Smooth muscle cell of the umbilical artery (primary cell): ENCODE results near the gene ENTPD8. TPM values are rescaled to one million over a fixed set of nuclear protein-coding genes. Genes with fewer than 3 reads are reported as not detected.

ENCODE experiments used
- total RNA-seq: library from RNA; depleted of rRNA; stranded (reverse); fragments of >200 nt; gene quantifications from 2 replicates; pipeline ENCODE4 v1.2.3, GENCODE V29; 2014

The ENTPD8 gene, protein sequence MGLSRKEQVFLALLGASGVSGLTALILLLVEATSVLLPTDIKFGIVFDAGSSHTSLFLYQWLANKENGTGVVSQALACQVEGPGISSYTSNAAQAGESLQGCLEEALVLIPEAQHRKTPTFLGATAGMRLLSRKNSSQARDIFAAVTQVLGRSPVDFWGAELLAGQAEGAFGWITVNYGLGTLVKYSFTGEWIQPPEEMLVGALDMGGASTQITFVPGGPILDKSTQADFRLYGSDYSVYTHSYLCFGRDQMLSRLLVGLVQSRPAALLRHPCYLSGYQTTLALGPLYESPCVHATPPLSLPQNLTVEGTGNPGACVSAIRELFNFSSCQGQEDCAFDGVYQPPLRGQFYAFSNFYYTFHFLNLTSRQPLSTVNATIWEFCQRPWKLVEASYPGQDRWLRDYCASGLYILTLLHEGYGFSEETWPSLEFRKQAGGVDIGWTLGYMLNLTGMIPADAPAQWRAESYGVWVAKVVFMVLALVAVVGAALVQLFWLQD
- total RNA-seq: not detected in 2 replicates

DNA sequence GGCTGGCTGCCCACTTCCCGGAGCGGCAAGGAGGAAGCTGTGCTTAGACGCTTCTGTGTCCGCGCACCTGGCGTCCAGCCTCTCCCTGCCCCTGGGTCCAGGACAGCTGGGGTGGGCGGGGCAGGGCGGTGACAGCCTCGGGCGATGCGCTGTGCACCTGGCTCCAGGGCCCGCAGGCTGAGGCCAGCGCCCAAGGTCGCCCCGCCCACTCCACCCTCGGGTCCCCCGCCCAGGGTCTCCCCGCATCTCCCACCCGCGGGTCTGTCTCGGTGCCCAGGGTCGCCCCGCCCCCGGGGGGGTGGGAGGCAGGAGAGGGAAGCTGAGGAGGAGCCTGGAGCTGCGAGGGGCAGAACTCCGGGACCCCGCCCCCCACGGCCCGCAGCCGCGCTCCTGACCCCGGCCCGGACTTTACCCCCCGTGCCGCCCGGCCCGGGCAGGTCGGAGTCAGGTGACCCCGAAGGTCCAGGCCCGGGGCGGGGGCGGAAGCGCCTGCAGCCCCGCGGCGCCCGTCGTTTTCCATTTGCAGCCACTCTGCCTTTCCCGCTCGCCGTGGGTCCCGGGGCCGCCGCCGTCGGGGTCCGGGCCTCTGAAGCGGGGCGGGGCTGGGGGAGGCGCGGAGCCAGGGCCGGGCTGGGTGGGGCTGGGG is at the start of gene ENTPD8:
TSS of gene ENTPD8 (minus strand) at position 69 of the 646 bp plus-strand sequence. CDS start 3,072 bp downstream, outside the sequence.

DNA sequence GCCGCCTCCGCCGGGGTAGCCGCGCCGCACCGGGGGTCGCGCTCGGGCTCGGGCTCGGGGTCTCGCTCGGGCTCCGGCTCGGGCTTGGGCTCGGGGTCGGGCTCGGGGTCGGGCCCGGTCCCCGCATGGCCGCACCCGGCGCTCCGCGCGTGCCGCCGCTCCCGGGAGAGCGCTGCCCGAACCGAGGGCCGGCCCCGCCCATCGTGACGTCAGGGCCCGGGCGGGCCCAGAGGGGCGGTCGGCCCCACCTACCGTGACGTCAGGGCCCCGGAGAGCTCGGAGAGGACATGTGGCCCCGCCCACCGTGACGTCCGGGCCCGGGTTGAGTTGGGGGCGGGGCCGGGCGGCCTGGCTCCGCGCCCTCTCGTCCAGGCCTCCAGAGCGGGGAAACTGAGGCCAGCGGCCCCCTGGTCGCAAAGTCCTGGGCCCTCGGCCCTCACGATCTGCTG is 18.0 kb upstream of the ENTPD8 start, which contains the start of gene NSMF:
TSS of gene NSMF (minus strand) at position 183 of the 449 bp plus-strand sequence. CDS start 232 bp downstream, outside the sequence.

DNA sequence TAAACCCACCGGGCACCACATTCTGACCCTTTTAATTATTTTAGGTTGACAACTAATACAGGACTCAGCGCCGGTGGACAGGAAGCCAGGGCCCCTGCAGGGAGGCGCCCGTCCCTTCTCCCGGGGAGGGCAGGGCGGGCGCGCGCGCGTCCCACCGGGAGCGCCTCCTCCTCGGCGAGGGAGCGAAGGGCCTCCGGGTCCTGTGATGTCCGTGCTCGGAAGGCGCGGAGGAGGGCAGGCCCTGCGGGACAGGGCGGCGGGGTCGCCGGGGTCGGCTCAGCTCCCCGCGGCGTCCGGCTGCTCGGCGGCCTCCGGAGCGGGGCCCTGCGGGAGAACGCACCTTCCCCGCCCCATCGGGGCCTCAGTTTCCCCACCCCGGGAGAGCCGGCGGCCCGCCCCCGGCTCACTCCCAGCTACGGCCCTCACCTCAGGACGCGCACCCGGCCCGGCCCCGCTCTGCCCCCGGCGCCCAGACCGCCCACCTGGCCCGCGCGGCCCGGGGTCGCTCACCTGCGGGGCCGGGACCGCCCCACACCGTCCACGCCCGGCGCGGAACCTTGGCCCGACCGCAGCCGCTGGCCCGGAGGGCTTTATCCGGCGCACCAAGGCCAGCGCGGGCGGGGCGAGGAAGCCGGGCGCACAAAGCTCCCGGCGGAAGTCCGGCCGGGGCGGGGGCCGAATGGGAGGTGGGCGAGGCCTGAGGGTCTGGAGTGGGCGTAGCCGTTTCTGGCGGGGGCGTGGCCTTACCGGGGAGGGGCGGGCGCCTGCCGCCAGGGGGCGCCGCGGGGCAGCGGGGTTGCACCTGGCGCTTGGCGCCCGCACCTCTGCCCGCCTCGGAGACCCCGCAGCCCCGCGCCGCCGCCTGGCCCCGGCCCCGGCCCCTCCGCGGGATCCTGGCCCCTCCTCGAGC is 18.3 kb downstream of the ENTPD8 start, which contains the start of the genes EXD3 and NOXA1:
TSS of gene EXD3 (minus strand) at position 559 of the 910 bp plus-strand sequence. CDS start 27,805 bp downstream, outside the sequence.
TSS of gene NOXA1 (plus strand) at position 790 of the 910 bp plus-strand sequence. CDS start 137 bp downstream, outside the sequence.

Other genes starting within 250 kb of the ENTPD8 start
- gene TPRN, start 240.6 kb downstream of the ENTPD8 start, total RNA-seq: 6.2 and 8.9 TPM in 2 replicates
- 32.1 and 32.8 TPM in 2 replicates for gene TMEM203, start 235.7 kb downstream of the ENTPD8 start, total RNA-seq
- 2.7 and 5.4 TPM in 2 replicates for gene NDOR1, start 235.7 kb downstream of the ENTPD8 start, total RNA-seq
- 0.30 and 0.83 TPM in 2 replicates for gene RNF208, start 219.1 kb downstream of the ENTPD8 start, total RNA-seq
- gene CYSRT1, start 216.2 kb downstream of the ENTPD8 start, total RNA-seq: 0.30 and 0.46 TPM in 2 replicates
- gene RNF224, start 213.9 kb downstream of the ENTPD8 start, total RNA-seq: not detected in 2 replicates
- under 0.01 TPM in 1 of 2 replicates, not detected in the other for gene SLC34A3, start 210.5 kb downstream of the ENTPD8 start, total RNA-seq
- gene TUBB4B, start 200.1 kb downstream of the ENTPD8 start, total RNA-seq: 60.9 and 219 TPM in 2 replicates
- not detected in 2 replicates for gene STPG3, start 190.1 kb downstream of the ENTPD8 start, total RNA-seq
- 36.5 and 54.9 TPM in 2 replicates for gene NELFB, start 186.0 kb downstream of the ENTPD8 start, total RNA-seq
- 19.0 and 33.5 TPM in 2 replicates for gene TOR4A, start 163.6 kb downstream of the ENTPD8 start, total RNA-seq
- gene NRARP, start 139.1 kb downstream of the ENTPD8 start, total RNA-seq: 0.18 and 0.30 TPM in 2 replicates
- gene EXD3, start 18.2 kb downstream of the ENTPD8 start, total RNA-seq: 10.8 and 12.2 TPM in 2 replicates
- gene NOXA1, start 18.0 kb downstream of the ENTPD8 start, total RNA-seq: 0.18 and 0.30 TPM in 2 replicates
- gene NSMF, start 18.0 kb upstream of the ENTPD8 start, total RNA-seq: 11.3 and 26.0 TPM in 2 replicates
- 0.59 and 2.3 TPM in 2 replicates for gene PNPLA7, start 109.0 kb upstream of the ENTPD8 start, total RNA-seq
- 31.2 and 39.8 TPM in 2 replicates for gene MRPL41, start 110.5 kb upstream of the ENTPD8 start, total RNA-seq
- 25.2 and 28.8 TPM in 2 replicates for gene DPH7, start 137.6 kb upstream of the ENTPD8 start, total RNA-seq
- gene ZMYND19, start 149.2 kb upstream of the ENTPD8 start, total RNA-seq: 18.3 and 18.4 TPM in 2 replicates
- 10.7 and 21.8 TPM in 2 replicates for gene ARRDC1, start 164.3 kb upstream of the ENTPD8 start, total RNA-seq
- 30.6 and 58.9 TPM in 2 replicates for gene EHMT1, start 177.6 kb upstream of the ENTPD8 start, total RNA-seq